ENCODE measurements around the gene NLN. TPM values are rescaled to one million over a fixed set of nuclear protein-coding genes. Genes with fewer than 3 reads are reported as not detected.
"Not testable (repeated sequence)": the region's sequence is repeated elsewhere in the genome, so short reads cannot be mapped to it uniquely, and the experiment has no call there.

Gene NLN
- total RNA-seq, 1 donor from 2014 or later, result 31.5 TPM

- not testable (repeated sequence) for DNase-seq (ENCODE audit: low spot score)
Measured at GRCh38 chr5:65807494-65807893, 85.5 kb downstream of the NLN start.

GRCh38 chr5:65808251-65808741 lies 86.3 kb downstream of the NLN start:
- no peak for DNase-seq (ENCODE audit: low spot score)

- DNase-seq (ENCODE audit: low spot score), result no peak
Measured at GRCh38 chr5:65808818-65809217, 86.8 kb downstream of the NLN start.

- DNase-seq (ENCODE audit: low spot score), result no peak
Measured at GRCh38 chr5:65809817-65810531, 88.0 kb downstream of the NLN start.

GRCh38 chr5:65811004-65811403 lies 89.0 kb downstream of the NLN start:
- DNase-seq (ENCODE audit: low spot score), result no peak

GRCh38 chr5:65811885-65812284 lies 89.9 kb downstream of the NLN start:
- no peak for DNase-seq (ENCODE audit: low spot score)

- DNase-seq (ENCODE audit: low spot score), result no peak
Measured at GRCh38 chr5:65812648-65813047, 90.6 kb downstream of the NLN start.

GRCh38 chr5:65813174-65813573 lies 91.2 kb downstream of the NLN start:
- DNase-seq (ENCODE audit: low spot score), result no peak

- DNase-seq (ENCODE audit: low spot score), result no peak
Measured at GRCh38 chr5:65815161-65815560, 93.2 kb downstream of the NLN start.

GRCh38 chr5:65816729-65817128 lies 94.7 kb downstream of the NLN start:
- DNase-seq (ENCODE audit: low spot score), result no peak

- DNase-seq (ENCODE audit: low spot score), result no peak
Measured at GRCh38 chr5:65817931-65818330, 95.9 kb downstream of the NLN start.

GRCh38 chr5:65818592-65818991 lies 96.6 kb downstream of the NLN start:
- no peak for DNase-seq (ENCODE audit: low spot score)

GRCh38 chr5:65819215-65819904 lies 97.4 kb downstream of the NLN start:
- no peak for DNase-seq (ENCODE audit: low spot score)

- no peak for DNase-seq (ENCODE audit: low spot score)
Measured at GRCh38 chr5:65819905-65820240, 97.9 kb downstream of the NLN start.

- DNase-seq (ENCODE audit: low spot score), result no peak
Measured at GRCh38 chr5:65820373-65820772, 98.4 kb downstream of the NLN start.

- DNase-seq (ENCODE audit: low spot score), result no peak
Measured at GRCh38 chr5:65821966-65822365, 100.0 kb downstream of the NLN start.

- DNase-seq (ENCODE audit: low spot score), result no peak
Measured at GRCh38 chr5:65822710-65823109, 100.7 kb downstream of the NLN start.

- DNase-seq (ENCODE audit: low spot score), result no peak
Measured at GRCh38 chr5:65823204-65823603, 101.2 kb downstream of the NLN start.

- no peak for DNase-seq (ENCODE audit: low spot score)
Measured at GRCh38 chr5:65823845-65824445, 101.9 kb downstream of the NLN start.

- no peak for DNase-seq (ENCODE audit: low spot score)
Measured at GRCh38 chr5:65825408-65826328, 103.7 kb downstream of the NLN start.
